Loucy (cell line): Measurements from ENCODE around the gene CETP.

Source experiments
- H2AFZ ChIP-seq: fragments of 200-600 bp; sonication (generic); 2 replicates; pipeline ENCODE4 v1.6.0; 2016; ENCODE audit warnings: antibody characterized with exemption, mild to moderate bottlenecking, low read length, moderate library complexity
- H3F3A ChIP-seq: fragments of 200-600 bp; 2 replicates; pipeline ENCODE4 v1.6.0; 2016; ENCODE audit warnings: antibody characterized with exemption, low read depth, mild to moderate bottlenecking
- H3K27me3 ChIP-seq: fragments of 200-600 bp; sonication (generic); 2 replicates; pipeline ENCODE4 v1.6.1; 2014; ENCODE audit warnings: low read length, mild to moderate bottlenecking; ENCODE audit not compliant: insufficient read depth, poor library complexity, severe bottlenecking
- H3K36me3 ChIP-seq: fragments of 200-600 bp; sonication (generic); 2 replicates; pipeline ENCODE4 v1.6.1; 2016; ENCODE audit warnings: low read length; ENCODE audit not compliant: insufficient read depth
- H3K4me1 ChIP-seq: fragments of 200-600 bp; sonication (generic); 2 replicates; pipeline ENCODE4 v1.5.1; 2014; ENCODE audit warnings: low read length, mild to moderate bottlenecking; ENCODE audit not compliant: insufficient read depth, poor library complexity, severe bottlenecking
- H3K4me2 ChIP-seq: fragments of 200-600 bp; sonication (generic); 2 replicates; pipeline ENCODE4 v1.6.0; 2014; ENCODE audit warnings: antibody characterized with exemption, low read length, low read depth, mild to moderate bottlenecking; ENCODE audit not compliant: poor library complexity, severe bottlenecking
- H3K4me3 ChIP-seq: fragments of 200-600 bp; sonication (generic); 2 replicates; pipeline ENCODE4 v1.5.1; 2014; ENCODE audit warnings: low read length, mild to moderate bottlenecking, mixed read lengths; ENCODE audit not compliant: poor library complexity, severe bottlenecking
- H3K79me2 ChIP-seq: fragments of 200-600 bp; sonication (generic); 2 replicates; pipeline ENCODE4 v1.6.1; 2014; ENCODE audit warnings: low read length; ENCODE audit not compliant: insufficient read depth
- H3K9ac ChIP-seq: fragments of 200-600 bp; sonication (generic); 2 replicates; pipeline ENCODE4 v1.6.0; 2014; ENCODE audit warnings: mild to moderate bottlenecking, low read depth, low read length, moderate library complexity; ENCODE audit not compliant: poor library complexity, severe bottlenecking
- H3K9me2 ChIP-seq: fragments of 200-600 bp; sonication (generic); replicated peaks from 2 replicates; pipeline ENCODE4 v1.6.1; 2016; ENCODE audit warnings: low read depth, low read length, mixed read lengths
- H3K9me3 ChIP-seq: fragments of 200-600 bp; sonication (generic); 2 replicates; pipeline ENCODE4 v1.6.1; 2014; ENCODE audit warnings: mild to moderate bottlenecking, antibody characterized with exemption, low read length, low read depth; ENCODE audit not compliant: insufficient read depth
- H4K20me1 ChIP-seq: fragments of 200-600 bp; sonication (generic); 2 replicates; pipeline ENCODE4 v1.6.0; 2014; ENCODE audit warnings: antibody characterized with exemption, low read length, mild to moderate bottlenecking; ENCODE audit not compliant: insufficient read depth, poor library complexity, severe bottlenecking
- CTCF ChIP-seq: fragments of 200-600 bp; sonication (generic); conservative IDR thresholded peaks from 2 replicates; pipeline ENCODE4 v1.5.1; 2014; ENCODE audit warnings: mild to moderate bottlenecking, antibody characterized with exemption, low read length
- EZH2phosphoT487 ChIP-seq: fragments of 200-600 bp; IDR thresholded peaks from 2 replicates; pipeline ENCODE4 v1.6.1; 2018; ENCODE audit warnings: antibody characterized with exemption, mild to moderate bottlenecking, moderate library complexity, borderline replicate concordance

Gene CETP

GRCh38 chr16:56964243-56965148, 2.7 kb downstream of the CETP start:
- Histone ChIP-seq H3K4me1 (peaks cover 16% of the 10 kb centered on the region), H3K9me3 (no peaks in the 10 kb centered on the region), H3F3A (no peaks in the 10 kb centered on the region), H3K4me3 (no peak overlapping the region), H3K4me2 (peak overlapping the region; percentile 24), H3K27me3 (no peaks in the 10 kb centered on the region), H3K9me2 (no peaks in the 10 kb centered on the region), H4K20me1 (no peaks in the 10 kb centered on the region), H3K79me2 (no peaks in the 10 kb centered on the region), H2AFZ (peak overlapping the region; percentile 18; the same call in 1 of the 2 replicates), H3K36me3 (no peaks in the 10 kb centered on the region), H3K9ac (peak overlapping the region; percentile 63)
- TF ChIP-seq EZH2phosphoT487, result no peak
- TF ChIP-seq CTCF, result peak; percentile 100

GRCh38 chr16:56965149-56966092, 3.7 kb downstream of the CETP start:
- no peaks in the 10 kb centered on the region for H3K27me3 ChIP-seq
- no peaks in the 10 kb centered on the region for H4K20me1 ChIP-seq
- peak overlapping the region; percentile 63 for H3K9ac ChIP-seq
- H3K4me3 ChIP-seq, result no peak overlapping the region
- H3K36me3 ChIP-seq, result no peaks in the 10 kb centered on the region
- no peaks in the 10 kb centered on the region for H3K79me2 ChIP-seq
- peaks cover 16% of the 10 kb centered on the region for H3K4me1 ChIP-seq
- H3K9me2 ChIP-seq, result no peaks in the 10 kb centered on the region
- peak overlapping the region; percentile 25 for H3K4me2 ChIP-seq
- no peaks in the 10 kb centered on the region for H3F3A ChIP-seq
- TF ChIP-seq EZH2phosphoT487 (no peak), CTCF (no peak)
- H2AFZ ChIP-seq, result peak overlapping the region; percentile 69
- no peaks in the 10 kb centered on the region for H3K9me3 ChIP-seq

GRCh38 chr16:56966093-56966475, 4.3 kb downstream of the CETP start:
- TF ChIP-seq CTCF, result no peak
- TF ChIP-seq EZH2phosphoT487, result no peak
- Histone ChIP-seq H4K20me1 (no peaks in the 10 kb centered on the region), H3K27me3 (no peaks in the 10 kb centered on the region), H3K36me3 (no peaks in the 10 kb centered on the region), H3K9ac (peak overlapping the region; percentile 63), H3K4me3 (no peak overlapping the region), H2AFZ (peak overlapping the region; percentile 69), H3K9me3 (no peaks in the 10 kb centered on the region), H3K4me2 (peak overlapping the region; percentile 25), H3K79me2 (no peaks in the 10 kb centered on the region), H3K4me1 (peaks cover 17% of the 10 kb centered on the region), H3F3A (no peaks in the 10 kb centered on the region), H3K9me2 (no peaks in the 10 kb centered on the region)
